Colonic mucosa (tissue), 4 donors: ENCODE results near the gene SCFD2. TPM values are rescaled to one million over a fixed set of nuclear protein-coding genes. Genes with fewer than 3 reads are reported as not detected.

Source experiments
- DNase-seq: peaks from one replicate; pipeline ENCODE4 v3.0.0-alpha.2; 2020
- H3K27ac ChIP-seq: fragments of 200-600 bp; one replicate; pipeline ENCODE4 v1.8.0; 2021
- H3K27me3 ChIP-seq: fragments of 200-600 bp; one replicate; pipeline ENCODE4 v1.8.0; 2021
- H3K36me3 ChIP-seq: fragments of 200-600 bp; one replicate; pipeline ENCODE4 v1.8.0; 2021
- H3K4me1 ChIP-seq: fragments of 200-600 bp; one replicate; pipeline ENCODE4 v1.8.0; 2021; ENCODE audit warnings: mild to moderate bottlenecking
- H3K4me3 ChIP-seq: fragments of 200-600 bp; one replicate; pipeline ENCODE4 v1.8.0; 2021
- H3K9ac ChIP-seq, 2 donors: one replicate each; pipeline ENCODE4 v1.7.0; 2013; ENCODE audit warnings: control low read depth in 2 of 2, low read depth in 2 of 2, low read length in 2 of 2
- H3K9me3 ChIP-seq: fragments of 200-600 bp; one replicate; pipeline ENCODE4 v1.8.0; 2021
- CTCF ChIP-seq: fragments of 200-600 bp; IDR thresholded peaks from one replicate; pipeline ENCODE4 v1.8.0; 2022; ENCODE audit warnings: antibody characterized with exemption, mild to moderate bottlenecking
- intact Hi-C: fragments of 100-400 bp; cut with DNase I; formaldehyde crosslinking; loops from one replicate; pipeline ENCODE4 v1.14.1; 2022
- total RNA-seq, 2 donors: library from RNA; stranded (reverse); fragmentation: NEBNext Ultra II Directional in 1 of 2; extraction: Animal tissue kit (Norgen Biotek cat#: 25700) in 1 of 2; gene quantifications; one replicate each; pipeline ENCODE4 v1.2.1, GENCODE V29; 2021
- donor health status: healthy.
- donor health status: DM: no; HTN: no; CAD: no.
- donor health status: DM: no; HTN: no; CAD: no.

SCFD2 gene
- total RNA-seq, 2 donors from 2014 or later = 11.5 to 29.4 TPM

GRCh38 chr4:52931243-52931642, 434.6 kb downstream of the SCFD2 start:
- Histone ChIP-seq H3K4me1 (no peaks in the 10 kb centered on the region), H3K27ac (no peak overlapping the region), H3K4me3 (no peak overlapping the region), H3K27me3 (no peaks in the 10 kb centered on the region), H3K9me3 (no peaks in the 10 kb centered on the region), H3K36me3 (no peaks in the 10 kb centered on the region), H3K9ac (no peak overlapping the region)
- intact Hi-C loops = no loop called here
- TF ChIP-seq CTCF = no peak
- DNase-seq = no peak

GRCh38 chr4:52926196-52926974, 439.5 kb downstream of the SCFD2 start:
- no peak overlapping the region for H3K27ac ChIP-seq
- intact Hi-C loops = no loop called here
- TF ChIP-seq CTCF = no peak

GRCh38 chr4:52925531-52925968, 440.3 kb downstream of the SCFD2 start:
- Histone ChIP-seq H3K4me1 (no peaks in the 10 kb centered on the region), H3K27me3 (no peaks in the 10 kb centered on the region), H3K4me3 (no peak overlapping the region), H3K27ac (no peak overlapping the region), H3K9me3 (no peaks in the 10 kb centered on the region), H3K9ac (no peak overlapping the region), H3K36me3 (no peaks in the 10 kb centered on the region)
- no peak for TF ChIP-seq CTCF
- DNase-seq = no peak
- intact Hi-C loops = no loop called here

More at GRCh38 chr4:52926196-52926974, 439.5 kb downstream of the SCFD2 start:
- no peak overlapping the region for H3K9ac ChIP-seq
- no peaks in the 10 kb centered on the region for H3K27me3 ChIP-seq
- no peaks in the 10 kb centered on the region for H3K36me3 ChIP-seq
- no peak for DNase-seq
- H3K4me1 ChIP-seq = no peaks in the 10 kb centered on the region
- H3K4me3 ChIP-seq = no peak overlapping the region
- no peaks in the 10 kb centered on the region for H3K9me3 ChIP-seq

DNA sequence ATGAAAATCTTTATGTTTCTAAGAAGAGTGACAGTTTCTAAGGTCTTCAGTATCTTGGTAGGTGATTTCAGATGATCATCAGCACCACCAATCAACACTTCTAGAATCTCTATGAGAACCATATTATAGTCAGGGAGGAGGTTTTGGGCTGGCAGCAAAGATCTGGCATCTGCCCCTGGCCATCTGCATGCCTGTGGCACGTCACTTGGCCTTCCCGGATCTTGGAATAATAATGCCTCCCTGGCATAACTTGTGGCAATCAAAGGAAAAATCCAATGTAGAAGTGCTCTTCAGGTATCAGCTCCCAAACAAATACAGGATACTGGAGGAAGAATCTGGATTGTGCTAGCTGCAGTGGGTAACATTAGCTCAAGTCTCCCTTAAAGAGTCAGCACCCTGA, 446.4 kb downstream of the SCFD2 start:
- Histone ChIP-seq H3K4me1 (no peaks in the 10 kb centered on the region), H3K4me3 (no peak overlapping the region), H3K36me3 (no peaks in the 10 kb centered on the region), H3K9ac (no peak overlapping the region), H3K9me3 (no peaks in the 10 kb centered on the region), H3K27me3 (no peaks in the 10 kb centered on the region), H3K27ac (no peak overlapping the region)
- no peak for TF ChIP-seq CTCF
- DNase-seq = no peak
- intact Hi-C loops = no loop called here

GRCh38 chr4:52917817-52918216, 448.0 kb downstream of the SCFD2 start:
- H3K4me3 ChIP-seq = no peak overlapping the region
- H3K27ac ChIP-seq = no peak overlapping the region
- H3K9me3 ChIP-seq = no peaks in the 10 kb centered on the region
- intact Hi-C loops = no loop called here
- no peak for TF ChIP-seq CTCF
- DNase-seq = no peak
- no peaks in the 10 kb centered on the region for H3K4me1 ChIP-seq
- H3K9ac ChIP-seq = no peak overlapping the region
- H3K36me3 ChIP-seq = no peaks in the 10 kb centered on the region
- H3K27me3 ChIP-seq = no peaks in the 10 kb centered on the region
